ENCODE data around the gene ZNF101.

The ZNF101 gene

DNA sequence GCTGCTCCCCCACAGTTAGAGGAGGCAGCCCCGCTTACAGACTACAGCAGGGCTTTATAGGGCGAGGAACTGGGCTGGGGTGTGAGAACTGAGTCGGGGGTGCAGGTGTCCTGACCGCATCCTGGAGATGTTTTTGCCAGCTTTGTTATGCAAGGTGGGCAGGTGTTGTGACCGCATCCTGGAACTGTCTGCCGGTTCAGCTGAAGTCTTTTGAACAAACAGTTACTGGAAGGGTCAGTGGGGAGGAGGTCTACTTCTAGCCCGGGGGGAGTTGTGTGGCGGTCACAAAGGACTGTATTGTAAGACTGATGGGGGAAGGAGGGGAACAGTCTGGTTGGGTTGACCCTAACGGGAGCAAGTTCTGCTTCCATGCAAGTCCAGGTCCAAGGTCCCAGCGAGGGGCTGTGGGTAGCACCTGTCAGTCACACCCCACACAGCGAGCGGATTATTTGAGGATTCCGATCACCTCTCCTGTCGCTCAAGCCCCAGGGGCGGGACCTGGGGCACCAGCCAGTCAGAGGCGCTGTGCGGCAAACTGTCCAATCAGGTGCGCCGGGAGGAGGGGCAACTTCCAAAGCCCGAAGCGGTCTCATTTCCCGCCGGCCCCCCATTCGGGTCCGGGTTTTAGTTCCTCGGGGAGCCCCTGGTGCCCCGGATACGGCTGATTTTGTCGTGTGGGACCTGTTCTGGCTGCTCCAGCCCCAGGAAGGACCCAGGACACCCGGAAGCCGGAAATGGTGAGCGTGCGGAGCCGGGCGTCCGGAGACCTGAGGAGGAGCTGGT lies at the start of gene ZNF101:
TSS of gene ZNF101 (plus strand) at position 610 of the 783 bp plus-strand sequence. CDS start at position 735, 125 bp downstream.
- peak; percentile 93 to 94 for DNase-seq (ENCODE audit: low read depth in 2 of 2)

DNA sequence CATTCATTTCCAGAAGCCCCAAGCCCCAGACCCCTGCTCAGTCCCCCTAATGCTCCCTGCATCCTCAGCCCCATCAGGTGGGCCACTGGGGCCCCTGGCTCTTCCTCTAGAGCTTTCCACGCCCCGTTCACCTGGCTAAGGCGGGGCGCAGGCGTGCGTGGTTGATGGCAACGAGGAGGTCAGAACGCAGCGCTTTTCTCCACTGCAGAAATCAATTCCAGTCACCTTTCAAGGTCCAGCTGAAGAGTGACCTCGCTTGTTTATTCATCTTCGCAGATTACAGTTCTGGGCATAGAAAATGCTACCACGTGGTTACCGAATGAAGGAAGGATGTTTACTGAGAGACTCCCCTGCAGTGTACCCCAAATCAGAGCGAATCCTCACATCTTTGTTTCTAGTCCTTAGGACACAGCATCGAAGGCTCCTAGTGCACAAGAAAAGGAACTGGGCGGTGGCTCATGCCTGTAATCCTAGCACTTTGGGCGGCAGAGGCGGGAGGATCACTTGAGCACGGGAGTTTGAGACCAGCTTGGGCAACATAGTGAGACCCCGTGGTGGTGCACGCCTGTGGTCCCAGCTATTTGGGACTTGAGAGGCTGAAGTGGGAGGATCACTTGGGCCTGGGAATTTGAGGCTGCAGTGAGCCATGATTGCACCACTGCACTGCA lies 49.3 kb upstream of the ZNF101 start:
- DNase-seq (ENCODE audit: low read depth in 2 of 2): no peak

DNA sequence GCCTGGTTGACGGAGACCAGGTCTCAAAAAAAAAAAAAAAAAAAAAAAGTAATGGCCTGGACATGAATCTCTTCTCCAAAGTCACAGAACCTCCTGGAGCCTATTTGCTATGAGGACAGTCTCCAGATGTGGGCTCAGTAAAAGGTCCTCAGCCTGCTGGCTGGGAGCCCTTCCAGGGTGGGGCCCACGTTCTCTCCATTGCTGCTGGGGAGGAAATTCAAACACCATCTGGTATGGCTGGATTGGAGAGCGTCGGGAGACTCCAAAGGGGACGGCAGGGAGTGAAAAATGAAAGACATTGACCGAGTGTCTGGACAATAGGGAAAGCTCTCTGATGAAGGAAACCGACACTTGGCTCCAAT lies 48.8 kb upstream of the ZNF101 start:
- no peak for DNase-seq (ENCODE audit: low read depth in 2 of 2)

DNA sequence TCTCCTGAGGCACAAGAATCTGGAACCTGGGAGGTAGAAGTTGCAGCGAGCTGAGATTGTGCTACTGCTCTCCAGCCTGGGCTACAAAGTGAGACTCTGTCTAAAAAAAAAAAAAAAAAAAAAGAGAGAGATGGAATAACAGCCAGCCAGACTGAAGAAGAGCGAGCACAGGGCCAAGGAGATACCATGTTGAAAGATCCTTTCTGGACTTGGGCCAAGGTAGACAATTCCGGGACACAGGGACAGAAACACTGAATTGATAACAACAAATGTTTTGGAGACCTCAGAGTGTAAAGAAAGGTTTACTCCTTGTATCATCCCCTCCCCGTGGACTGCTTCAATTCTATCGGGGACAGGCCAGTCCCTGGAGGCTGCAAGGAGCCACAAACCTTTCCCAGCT lies 45.3 kb upstream of the ZNF101 start:
- no peak for DNase-seq (ENCODE audit: low read depth in 2 of 2)

DNA sequence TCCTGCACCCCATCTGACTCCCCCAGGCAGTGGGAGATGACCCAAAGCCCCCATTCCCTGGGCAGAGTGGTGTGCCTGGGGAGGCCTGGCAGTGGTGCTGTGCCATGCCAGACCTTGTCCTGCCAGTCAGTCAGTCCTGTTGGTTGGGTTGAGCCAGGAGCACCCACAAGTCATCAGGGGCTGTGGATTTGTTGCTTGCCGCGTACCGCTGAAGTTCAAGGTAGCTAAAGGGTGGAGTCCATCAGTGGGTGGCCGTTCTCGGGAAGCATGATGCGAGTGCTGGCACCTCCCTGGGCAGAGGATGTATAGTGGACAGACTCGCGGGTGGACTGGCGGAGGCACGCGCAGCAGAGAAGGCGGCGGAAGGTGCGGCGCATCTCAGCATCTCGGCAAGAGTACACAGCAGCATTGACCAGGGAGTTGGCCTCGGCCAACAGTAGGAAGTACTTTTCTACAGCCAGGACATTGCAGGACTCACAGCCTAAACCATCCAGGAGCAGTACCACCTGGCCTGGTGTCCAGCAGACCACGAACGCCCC lies 44.5 kb upstream of the ZNF101 start:
- no peak for DNase-seq (ENCODE audit: low read depth in 2 of 2)

DNA sequence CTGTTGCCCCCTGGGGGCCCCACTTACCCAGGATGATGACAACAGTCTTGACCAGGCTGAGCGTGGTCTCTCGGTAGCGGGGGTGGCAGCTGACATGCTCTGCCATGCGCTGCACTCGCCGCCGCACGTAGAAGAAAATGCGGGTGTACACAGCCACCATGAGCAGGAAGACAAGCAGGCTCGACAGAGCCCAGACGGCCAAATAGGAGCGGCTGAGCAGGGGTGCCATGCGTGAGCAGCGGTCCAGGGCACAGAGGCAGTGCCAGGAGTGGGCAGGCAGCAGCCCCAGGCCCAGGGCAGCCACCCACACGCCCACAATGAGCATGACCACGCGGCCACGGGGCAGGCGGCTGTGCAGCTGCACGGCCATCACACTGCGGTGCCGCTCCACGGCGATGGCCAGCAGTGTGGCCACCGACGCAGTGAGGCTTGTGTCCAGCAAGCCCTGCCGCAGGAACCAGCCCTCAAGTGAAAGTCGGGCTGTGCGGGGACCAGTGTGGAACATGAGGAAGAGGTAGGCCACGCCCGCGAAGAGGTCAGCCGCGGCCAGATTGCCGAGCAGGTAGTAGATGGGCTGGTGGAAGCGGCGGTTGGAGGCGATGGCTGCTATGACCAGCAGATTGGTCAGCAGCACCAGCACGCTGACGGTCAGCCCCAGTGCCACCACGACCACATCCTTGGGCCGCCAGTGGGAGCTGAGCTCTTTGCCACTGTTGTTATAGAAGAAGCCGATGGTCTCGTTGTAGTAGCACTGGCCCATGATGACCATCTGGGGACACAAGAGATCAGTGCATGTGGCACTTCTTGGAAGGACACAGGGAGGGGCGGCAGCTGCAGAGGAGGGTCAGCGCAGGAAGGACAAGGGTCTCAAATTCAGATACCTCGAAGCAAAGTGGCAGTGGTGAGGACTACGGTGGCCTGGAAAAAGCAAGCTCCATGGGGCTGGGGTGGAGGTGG lies 41.8 kb upstream of the ZNF101 start:
- no peak for DNase-seq (ENCODE audit: low read depth in 2 of 2)

DNA sequence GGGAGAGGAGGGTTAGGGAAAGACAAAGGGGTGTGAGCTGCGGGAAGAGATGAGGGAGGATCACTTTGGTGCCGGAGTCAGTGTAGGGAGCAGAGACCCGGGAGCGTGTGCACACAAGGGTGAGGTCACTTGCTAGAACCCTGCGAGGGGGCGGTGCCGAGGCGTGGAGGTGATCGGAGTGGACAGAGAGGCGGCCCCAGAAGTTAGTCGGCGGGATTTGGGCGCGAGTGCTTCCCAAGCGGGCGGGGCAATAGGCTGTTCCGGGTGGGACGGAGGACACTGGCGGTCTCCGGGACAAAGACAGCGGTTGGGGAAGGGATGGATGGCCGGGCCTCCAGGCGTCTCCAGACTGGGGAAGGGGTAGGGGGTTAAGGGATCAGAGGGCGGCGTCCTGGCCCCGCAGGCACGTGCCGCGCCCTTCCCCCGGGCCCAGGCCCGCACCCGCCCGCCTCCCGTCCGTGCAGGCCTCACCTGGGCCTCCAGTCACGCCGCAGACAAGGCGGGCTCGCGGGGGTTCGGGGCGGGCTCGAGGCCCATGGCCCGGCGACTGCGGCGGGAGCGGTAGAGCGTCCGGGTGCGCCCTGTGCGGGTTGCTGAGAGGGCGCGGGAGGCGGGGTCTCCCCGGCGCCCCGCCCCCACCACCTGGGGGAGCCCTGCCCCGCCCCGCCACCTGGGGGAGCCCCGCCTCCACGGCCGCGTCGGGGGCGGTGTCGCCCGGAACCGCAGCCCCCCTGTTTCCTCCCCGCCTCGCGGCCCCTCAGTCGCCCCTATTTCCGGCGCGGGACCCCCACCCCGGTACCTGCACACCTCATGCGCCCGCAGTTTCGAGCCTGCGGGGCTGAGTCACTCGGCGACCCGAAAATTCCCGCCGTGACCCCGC lies 40.8 kb upstream of the ZNF101 start, which contains the start of gene LPAR2:
TSS of gene LPAR2 (minus strand) at position 600 of the 880 bp plus-strand sequence. CDS start 945 bp downstream, outside the sequence.
- DNase-seq (ENCODE audit: low read depth in 2 of 2): peak; percentile 48 to 53

DNA sequence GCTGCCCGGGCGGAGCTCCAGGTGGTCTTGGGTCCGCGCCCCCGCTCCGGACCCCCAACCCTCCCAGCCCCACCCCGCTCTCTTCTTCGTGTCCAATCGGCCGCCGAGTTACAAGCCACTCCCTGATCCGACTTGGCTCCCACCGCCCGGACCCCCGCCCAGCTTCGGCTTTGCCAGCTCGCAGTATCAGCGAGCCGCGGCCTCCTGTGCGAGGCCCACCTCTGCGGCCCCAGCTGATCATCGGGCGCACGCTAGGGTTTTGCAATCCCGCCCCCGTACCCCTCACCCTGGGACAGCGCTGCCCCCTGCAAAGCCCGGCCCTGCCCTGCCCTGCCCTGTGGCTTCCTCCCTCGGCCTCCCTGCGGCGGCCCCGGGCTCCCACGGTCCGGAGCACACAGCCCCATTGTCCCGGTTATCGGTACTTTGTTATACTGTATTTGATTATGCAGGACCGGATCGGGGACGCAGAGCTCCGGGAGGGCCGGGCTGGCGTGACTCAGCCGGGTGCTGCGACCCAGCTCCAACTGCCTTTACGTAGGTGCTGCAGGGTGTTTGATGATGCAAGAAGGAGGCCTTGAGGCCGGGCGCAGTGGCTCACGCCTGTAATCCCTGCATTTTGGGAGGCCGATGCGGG lies 40.0 kb upstream of the ZNF101 start:
- peak in 1 of 2 donors; percentile 27 for DNase-seq (ENCODE audit: low read depth in 2 of 2)

DNA sequence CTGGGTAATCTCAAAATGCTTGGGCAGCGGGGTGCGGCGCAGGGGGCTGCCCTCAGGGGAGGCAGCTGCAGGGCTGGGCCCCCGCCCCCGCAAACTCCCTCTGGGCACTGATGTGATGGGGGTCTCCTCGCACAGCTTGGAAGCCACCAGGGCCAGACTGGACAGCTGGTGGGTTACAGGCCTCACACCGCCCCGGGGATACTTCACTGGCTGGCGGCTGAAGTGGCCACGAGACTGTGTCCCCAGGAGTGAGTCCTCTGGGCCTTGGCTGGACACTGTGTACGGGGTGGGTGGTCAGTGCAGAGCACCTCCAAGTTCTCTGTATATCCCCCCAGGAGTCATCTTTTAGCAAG lies 38.6 kb upstream of the ZNF101 start:
- no peak for DNase-seq (ENCODE audit: low read depth in 2 of 2)

DNA sequence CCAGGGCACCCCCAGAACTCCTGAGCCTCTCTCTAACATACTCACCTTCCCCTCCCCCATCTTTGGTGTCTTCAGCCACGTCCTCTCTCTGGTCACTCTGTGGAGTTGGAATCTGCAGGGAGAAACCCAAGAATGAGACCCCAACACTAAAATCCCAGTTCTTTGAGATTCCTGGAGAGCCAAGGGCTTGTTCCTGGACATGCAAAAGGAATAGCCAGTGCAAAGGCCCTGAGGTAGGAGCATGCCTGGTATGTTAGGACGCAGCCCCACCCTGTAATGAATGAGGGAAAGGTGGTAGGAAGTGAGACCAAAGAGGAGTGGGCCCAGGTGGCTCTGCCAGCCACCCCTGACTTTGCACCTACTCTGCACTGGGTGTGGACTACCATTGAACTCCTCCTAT lies 38.2 kb upstream of the ZNF101 start:
- no peak for DNase-seq (ENCODE audit: low read depth in 2 of 2)

DNA sequence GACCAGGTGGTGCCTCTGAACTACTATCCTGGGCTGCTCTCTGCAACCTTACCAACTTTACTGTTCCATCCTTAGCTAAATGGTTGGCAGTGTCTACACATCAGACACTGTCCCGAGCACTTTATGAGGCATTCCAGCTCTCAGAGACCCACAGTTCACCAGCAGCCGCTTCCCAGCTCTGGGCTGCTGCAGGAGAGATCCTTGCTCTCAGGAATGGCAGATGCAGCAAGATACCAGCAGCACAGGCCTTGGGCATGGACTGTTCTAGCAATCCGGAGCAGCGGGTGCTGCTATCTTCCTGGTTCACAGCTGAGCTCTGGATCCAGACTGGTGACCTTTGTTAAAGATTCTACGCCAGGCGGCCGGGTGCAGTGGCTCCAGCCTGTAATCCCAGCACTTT lies 37.3 kb upstream of the ZNF101 start:
- no peak for DNase-seq (ENCODE audit: low read depth in 2 of 2)

DNA sequence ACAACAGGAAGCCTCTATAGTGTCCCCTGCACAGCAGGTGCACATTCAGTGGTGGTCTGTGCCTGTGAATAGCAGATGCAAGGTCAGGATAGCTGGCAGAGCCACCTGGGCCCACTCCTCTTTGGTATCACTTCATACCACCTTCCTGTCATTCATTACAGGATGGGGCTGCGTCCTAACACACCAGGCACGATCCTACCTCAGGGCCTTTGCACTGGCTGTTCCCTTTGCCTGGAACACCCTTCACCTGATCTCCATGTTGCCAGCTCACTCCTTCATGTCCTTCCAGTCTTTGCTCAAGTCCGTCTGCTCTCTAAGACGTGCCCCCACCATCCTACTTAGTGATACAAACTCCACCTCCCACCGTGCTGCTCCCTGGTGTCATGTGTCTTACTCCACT lies 36.0 kb upstream of the ZNF101 start:
- no peak for DNase-seq (ENCODE audit: low read depth in 2 of 2)

DNA sequence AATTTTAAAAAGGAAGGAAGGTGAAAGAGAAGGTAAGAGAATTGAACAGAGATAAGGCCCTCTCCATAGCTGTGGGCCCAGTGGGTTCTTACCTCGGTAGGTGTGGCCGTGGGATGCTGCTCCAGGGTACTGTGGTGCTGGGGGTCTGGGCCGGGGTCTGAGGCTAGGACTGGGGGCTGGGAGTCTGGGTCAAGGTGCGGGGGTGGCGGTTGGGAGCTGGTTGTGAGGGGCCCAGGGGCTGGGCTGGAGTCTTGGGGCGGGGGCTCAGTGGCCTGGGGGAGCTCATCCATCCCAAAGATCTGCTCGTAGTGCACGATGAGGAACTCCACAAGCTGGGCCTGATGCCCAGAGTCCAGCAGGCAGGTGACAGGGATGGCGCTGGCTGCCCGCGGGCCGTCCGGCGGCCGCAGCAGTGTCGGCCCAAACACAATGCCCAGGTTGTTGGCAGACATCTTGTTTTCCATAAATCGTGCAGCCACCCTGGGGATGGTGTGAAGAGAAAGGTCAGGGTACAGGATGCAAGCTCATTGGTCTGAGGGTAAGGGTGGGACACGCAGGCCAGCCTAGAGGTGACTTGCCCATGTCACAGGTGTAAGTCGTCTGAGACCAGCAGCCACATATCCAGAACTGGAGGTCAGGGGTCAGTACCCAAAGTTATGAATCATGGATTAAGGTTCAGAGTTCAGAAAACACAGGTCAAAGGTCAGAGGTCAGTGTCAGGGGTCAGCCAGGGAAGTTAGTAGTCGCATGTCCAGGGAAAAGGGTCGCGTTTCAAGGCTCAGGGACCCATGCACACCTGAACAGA lies 34.7 kb upstream of the ZNF101 start:
- DNase-seq (ENCODE audit: low read depth in 2 of 2): no peak

DNA sequence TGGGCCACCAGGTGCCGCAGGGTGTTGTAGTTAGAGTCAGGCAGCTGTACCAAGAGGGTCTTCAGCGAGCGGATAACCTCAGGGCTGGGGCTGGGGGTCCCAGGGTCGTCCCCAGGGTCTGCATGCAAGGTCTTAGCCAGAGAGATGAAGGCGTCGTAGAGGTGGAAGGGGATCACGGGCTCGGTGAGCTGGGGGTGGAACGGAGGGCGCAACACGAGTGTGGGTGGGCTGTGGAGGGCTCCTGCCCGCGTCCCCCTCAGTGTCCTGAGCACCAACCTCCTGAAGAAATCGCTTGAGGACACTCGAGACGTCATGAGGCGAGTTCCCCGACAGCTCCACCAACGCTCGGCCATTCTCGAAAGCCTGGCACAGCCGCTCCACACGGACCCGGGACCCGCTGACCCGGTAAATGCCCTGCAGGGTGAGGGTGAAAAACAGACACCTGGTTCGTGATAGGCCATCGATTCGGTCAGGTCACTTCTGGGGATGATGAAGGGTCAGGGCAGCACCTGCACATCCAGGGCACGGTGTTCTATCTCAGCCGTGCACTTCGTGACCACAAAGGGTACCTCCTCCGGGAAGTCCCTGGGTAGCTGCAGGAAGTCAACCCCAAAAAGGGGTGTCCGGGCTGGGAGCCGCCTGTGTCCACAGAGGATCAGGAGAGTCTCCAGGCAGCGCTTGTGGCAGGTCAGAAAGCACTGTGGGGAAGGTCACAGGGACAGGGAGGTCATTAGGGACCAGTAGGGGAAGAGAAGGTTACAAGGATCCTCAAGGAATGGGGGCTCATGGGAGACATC lies 33.9 kb upstream of the ZNF101 start:
- no peak for DNase-seq (ENCODE audit: low read depth in 2 of 2)

DNA sequence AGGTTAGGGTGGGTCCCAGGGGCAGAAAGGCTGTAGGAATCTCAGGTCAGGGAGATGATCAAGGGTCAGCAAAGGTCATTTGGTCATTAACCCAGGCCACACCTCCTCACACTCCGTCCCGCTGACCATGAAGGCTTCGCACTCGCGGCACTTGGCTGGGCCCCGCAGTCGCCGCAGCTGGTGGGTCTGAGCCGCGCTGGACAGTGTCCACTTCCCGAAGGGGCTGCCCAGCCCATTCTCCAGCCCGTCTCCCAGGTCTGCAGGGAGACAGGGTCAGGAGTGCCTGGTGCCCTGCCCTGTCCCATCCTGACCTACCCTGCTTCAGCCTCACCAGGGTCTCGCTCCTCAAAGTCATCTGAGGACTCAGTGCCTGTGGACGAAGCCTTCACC lies 33.3 kb upstream of the ZNF101 start:
- DNase-seq (ENCODE audit: low read depth in 2 of 2): no peak

DNA sequence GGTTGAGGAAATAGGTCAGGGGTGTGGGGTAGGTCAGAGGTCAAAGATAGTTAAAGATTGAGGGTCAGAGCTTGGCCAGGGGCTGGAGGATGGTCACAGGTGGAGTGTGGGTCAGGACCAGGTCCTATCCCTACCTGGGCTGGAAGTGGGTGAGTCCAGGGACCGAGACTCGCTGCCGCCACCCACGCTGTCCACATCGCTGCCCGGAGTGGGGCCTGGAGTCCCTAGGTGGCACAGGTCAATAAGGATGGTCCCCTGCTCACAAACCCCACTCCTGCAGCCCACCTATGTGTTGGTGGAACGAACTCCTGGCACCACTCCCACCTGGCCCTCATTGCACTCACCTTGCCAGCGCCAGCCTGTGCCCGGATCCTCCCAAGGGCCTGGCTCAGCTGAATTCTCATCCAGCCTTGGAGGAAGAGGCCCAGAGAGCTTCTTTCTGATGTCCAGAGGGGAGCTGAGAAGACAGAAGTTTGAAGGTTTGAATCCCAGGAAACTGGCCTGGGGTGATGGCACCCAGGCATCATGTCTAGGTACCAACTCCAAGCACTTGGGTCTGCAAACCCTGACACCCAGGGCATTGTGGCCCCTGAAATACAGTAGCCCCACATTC lies 32.0 kb upstream of the ZNF101 start:
- no peak for DNase-seq (ENCODE audit: low read depth in 2 of 2)

DNA sequence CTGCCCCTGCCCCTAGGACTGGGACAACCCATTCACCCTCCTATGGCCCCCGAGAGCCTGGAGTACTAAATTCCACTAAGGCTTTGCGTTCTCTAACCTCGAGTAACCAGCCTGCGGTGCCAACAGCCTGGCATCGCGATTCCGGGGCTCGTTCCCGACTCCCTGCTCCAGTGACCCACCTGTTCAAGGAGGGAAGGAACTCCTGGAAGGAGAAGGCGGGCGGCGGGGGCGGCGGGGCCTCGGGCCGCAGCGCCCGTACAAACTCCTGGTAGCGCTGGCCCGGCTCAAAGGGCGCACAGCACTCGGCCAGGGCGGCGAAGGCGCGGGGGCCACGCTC lies 31.5 kb upstream of the ZNF101 start:
- no peak for DNase-seq (ENCODE audit: low read depth in 2 of 2)

DNA sequence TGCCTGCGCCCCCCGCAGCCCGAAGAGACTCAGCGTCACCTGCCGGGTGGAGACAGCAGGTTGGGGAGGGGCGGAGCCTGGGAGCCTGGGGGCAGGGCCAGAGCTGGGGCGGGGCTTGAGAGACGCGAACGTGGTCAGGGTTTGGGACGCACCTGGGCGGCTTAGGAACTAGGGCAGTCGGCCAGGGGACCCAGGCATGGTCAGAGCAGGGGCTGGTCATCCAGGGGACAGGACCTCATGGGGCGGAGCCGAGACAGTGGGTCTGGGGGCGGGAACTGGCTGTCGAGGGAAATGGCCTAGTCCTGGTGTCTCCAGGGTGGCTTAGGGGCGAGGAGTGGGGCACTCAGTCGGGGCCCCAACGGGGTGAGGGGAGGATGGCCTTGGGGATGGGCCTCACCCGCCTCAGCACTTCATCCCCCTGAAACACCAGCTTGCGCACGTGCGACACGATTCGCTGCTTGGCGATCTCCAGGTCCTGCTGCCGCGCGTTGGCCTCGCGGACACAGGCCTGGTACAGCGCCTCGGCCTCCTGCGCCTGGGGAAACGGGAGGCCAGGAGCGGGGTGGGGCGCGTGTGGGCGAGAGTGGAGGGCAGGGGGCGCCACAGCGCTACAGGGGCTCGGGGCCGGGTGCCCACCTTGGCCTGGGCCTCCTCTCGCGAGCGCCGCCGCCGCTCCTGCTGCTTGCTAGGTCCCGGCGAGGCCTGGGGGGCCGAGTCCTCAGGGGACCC lies 31.0 kb upstream of the ZNF101 start:
- no peak for DNase-seq (ENCODE audit: low read depth in 2 of 2)

Data from activated CD4-positive, alpha-beta T cell treated with anti-CD3 and anti-CD28 coated beads for 24 hours (primary cell).